ENCODE data around the gene NECTIN1.

Gene NECTIN1, protein sequence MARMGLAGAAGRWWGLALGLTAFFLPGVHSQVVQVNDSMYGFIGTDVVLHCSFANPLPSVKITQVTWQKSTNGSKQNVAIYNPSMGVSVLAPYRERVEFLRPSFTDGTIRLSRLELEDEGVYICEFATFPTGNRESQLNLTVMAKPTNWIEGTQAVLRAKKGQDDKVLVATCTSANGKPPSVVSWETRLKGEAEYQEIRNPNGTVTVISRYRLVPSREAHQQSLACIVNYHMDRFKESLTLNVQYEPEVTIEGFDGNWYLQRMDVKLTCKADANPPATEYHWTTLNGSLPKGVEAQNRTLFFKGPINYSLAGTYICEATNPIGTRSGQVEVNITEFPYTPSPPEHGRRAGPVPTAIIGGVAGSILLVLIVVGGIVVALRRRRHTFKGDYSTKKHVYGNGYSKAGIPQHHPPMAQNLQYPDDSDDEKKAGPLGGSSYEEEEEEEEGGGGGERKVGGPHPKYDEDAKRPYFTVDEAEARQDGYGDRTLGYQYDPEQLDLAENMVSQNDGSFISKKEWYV

DNA sequence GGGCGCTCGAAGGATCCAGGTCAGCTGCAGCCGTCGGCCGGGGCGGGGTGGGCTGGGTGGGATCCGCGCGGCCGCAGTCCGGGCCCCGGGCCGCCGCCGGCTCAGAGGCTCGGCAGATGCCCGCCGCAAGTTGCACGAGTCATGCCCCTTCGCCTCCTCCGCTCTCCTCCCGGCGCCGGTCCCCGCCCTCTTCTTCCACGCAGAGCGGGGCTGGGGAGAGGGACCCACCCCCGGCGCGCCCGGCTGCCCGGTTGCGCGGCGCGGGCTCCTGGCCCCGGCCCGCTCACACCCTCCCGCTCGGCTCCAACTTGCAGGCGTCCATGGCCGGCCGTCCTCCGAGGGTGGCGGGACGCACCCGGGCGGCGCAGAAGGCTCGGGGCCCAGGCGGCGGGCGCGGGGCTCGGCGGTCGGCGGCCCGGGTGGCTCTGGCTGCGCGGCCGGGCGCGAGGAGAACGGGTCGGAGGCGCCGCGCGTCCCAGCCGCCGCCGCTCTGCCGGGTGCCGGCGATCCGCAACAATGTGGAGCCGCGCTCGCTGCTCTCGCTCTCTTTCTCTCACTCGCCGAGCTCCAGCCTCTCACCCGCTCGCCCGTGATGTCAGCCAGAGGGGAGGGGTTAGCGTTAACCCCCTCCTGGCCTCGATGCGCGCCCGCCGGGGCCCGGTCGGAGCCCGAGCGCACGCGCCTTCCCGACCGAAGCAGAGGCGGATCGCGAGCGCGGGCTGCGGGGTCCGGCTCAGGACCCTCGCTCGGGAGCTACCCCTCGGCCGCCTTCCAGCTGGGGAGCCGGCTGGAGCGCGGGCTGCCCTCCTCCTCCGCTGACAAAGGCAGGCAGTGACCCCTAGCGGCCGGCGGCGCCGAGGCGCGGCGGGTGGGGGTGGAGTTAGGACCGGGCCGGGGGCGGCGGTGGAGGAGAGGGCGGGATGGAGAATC is at the start of gene NECTIN1:
Gene NECTIN1 (minus strand): TSS at position 550 of the 930 bp plus-strand sequence. CDS start 647 bp downstream, outside the sequence.
- DNase-seq: peak; percentile 88

DNA sequence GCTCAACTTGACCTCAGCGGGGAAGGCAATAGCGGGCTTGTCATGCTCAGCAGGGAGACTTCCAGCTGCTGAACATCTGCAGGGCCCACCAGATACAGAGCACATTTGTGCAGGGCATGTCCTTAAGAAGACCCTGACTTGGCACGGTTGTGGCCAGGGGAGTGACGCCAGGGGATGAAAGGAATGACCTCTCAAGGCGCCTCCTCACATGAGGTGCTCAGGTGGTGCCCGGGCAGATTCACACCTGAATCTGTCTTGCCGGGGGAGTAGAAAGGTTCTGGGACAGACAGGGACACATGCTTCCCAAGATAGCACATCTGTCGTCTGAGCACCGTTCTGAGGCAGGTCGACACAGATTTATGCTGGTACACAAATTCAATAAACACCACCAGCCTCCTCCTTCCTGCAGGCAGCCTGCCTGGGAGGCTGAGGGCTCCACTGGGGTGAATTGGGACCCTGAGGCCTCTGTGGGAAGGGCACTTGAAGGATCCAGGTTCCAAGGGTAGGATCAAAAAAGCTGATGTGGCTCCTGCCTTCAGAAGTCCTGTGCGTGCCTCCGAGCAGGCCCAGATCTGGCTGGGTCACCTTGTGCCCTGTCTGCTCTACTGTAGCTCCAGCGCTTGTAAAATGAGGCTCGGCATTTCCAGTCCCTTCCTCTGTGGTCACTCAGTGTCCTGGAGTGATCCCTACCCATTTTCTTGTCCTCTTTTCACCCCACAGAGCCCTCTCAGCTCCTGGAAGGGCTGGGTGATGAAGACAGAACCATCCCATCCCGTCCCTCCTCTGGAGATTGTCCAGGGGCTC is 49.6 kb upstream of the NECTIN1 start:
- no peak for DNase-seq

DNA sequence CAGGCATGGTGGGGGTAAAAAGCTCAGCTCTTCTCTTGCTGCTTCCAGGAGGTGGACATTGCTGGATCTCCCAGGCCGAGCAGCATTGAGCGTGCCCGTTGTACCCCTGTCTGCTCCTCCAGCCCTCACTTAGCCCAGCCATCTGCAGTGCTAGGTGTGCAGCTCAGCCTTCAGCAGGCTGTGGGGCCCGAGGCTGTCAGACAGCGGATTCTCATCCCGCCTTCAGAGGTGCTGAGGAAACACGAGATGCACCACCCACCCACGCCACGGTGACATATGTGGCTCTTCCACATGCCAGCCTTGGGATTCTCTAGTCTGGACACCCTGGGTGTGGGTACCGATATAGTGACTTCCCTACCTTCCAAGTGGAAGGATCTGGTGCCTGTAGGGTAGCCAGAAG is 48.9 kb upstream of the NECTIN1 start:
- DNase-seq: no peak

DNA sequence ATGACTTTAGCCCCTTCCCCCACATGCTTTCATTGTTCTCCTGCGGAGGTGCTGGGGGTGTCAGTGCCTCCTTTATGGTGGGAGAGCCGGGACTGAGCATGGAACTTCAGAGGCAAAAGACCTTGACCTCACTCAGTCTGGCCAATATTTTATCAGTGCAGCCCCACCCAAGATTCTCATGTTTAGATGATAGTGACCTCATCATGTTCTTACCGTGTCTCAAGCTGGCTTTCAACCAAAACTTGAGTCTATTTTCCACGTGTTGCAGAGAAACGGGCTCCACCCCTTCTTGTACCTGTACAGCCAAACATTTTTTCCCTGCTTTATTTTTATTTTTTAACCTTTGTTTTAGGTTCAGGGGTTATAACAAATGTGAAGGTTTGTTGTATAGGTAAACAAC is 47.7 kb upstream of the NECTIN1 start:
- no peak for DNase-seq

DNA sequence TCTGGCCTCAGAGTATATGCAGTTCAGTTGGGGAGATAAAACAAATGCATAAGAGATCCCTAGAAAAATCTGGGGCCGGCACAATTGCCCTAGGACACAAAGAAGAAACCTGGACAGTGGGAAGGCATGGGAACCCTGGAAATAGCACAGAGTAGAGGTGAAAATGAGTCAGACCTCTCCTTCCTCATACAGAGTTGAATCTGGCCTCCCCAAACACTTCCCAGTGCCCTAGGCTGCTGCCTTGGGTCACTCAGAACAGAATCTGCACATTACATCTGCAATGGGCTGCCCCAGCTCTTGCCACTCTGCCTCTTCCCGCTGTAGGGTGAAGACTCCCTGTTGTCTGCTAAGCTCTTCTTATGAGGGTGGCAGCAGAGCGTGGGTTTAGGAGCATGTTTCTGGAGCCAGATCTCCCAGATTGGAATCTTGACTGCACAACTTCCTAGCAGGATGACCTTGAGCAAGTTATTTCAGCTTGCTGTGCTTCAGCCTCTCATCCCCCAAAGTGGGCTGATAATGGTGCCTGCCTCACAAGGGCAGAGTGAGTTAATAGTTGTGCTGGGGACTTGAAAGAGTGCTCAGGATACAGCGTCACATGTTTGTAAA is 47.1 kb upstream of the NECTIN1 start:
- DNase-seq: no peak

DNA sequence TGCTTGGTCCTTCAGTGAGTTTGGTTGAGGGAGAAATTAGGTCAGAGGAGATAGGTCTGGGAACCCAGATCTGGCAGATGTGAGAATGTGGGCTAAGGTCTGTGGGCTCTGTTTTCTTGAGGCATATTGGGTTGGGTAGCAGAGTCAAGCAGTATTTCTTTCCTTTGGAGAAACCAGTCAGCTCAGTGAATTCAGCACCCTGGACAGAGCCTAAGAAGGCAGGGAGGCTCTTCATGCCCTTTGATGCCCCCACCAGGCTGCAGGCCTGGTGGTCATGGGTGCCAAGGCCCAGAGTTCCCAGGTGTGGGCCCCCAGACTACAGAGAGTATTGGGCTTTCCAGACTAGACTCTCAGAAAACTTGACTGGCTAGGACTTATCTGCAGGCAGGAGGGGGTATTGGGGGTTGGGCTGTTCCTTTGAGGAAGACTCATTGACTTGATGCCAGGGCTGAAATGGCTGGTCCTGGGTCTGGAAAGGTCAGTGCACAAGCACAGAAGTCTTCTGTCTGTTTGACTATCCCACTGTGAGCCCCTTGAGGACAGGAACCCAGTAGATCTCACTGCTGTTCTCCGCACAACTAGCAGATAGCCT is 45.3 kb upstream of the NECTIN1 start:
- no peak for DNase-seq

DNA sequence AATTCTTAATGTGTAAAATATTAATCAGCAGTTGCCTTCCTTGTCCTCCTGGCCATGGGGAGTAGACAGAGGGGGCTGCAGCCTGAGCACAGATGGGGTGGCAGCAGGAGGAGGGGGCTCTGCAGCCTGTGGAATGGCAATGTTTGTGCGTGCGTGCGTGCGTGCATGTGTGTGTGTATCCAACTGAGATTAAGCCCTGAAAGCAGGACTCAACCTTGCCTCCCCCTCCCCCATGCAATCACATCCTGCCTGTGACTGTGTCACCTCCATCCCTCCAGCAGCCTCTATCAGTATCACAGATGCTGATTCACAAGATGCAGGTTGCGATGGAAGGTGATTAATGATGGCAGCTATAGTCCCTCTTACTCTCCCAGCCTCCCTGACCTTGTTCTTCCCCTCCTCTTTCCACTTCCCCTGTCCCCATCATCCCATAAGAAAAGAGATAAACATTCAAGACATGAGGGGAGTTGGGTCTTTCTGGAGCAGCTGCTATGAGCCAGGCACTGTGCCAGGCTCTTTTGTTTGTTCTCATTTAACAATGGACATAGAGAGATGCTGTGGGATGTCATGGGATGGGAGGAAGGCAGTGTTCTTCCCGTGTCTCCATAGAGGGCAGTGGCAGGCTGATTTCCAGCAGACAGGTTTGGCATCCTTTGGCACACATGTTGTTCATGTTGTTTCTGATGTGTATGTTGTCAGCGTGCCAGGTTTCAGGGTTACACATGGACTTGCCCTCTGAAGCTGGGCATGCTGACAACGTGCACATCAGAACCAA is 43.8 kb upstream of the NECTIN1 start:
- DNase-seq: no peak

DNA sequence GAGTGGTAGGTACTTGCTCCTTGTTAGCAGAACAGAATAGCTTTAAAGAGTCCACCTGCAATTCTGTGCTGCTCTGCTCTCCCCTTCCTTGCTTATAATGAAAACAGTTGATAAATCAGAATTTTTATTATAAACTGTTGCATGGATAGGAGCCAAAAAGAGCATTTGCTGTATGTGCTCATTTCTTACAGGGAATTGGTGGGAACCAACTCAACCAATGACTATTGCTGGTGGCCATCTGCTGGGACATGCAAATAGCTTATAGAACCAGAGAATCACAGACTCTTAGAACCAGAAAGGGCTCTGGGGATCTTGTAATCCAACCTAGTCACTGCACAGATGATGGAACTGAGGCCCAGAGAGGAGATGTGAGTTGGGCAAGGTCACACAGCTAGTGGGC is 43.1 kb upstream of the NECTIN1 start:
- DNase-seq: no peak

DNA sequence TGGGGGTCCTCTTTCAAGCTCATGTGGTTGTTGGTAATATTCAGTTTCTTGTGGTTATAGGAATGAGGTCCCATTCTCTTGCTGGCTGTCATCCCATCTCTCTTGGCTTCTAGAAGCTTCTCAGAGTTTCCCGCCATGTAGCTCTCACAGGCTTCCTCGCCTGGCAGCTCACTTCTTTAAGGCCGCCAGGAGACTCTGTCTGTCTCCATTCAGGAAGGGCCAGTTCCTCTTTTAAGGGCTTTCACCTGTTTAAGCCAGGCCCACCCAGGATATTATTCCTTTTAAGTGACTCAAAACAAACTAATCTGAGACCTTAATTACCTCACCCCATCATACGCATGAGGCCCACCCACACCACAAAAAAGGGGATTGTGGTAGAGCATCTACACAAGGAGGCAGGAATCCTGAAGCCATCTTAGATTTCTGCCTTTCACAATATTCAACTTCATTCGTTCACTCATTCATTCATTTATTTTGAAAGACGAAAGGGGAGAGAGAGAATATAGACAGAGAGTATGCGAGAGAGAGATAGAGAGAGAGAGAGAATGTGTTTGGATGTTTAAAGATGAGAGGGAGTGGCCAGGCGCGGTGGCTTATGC is 42.3 kb upstream of the NECTIN1 start:
- no peak for DNase-seq

DNA sequence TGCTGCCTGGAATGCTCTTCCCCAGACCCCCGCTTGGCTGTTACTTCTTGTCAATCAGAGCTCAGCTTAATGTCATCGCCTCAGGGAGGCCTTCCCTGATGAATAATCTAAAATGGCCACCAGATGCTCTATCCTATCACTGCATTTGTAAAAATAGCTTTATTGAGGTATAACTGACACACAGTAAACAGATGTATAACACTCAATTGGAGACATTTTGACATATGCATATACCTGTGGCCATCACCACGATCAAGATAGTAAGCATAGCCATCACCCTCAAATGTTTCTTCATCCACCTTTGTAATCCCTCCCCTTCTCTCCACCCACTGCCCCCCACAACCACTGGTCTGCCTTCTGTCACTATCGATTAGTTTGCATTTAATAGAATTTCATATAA is 36.6 kb upstream of the NECTIN1 start:
- DNase-seq: no peak

DNA sequence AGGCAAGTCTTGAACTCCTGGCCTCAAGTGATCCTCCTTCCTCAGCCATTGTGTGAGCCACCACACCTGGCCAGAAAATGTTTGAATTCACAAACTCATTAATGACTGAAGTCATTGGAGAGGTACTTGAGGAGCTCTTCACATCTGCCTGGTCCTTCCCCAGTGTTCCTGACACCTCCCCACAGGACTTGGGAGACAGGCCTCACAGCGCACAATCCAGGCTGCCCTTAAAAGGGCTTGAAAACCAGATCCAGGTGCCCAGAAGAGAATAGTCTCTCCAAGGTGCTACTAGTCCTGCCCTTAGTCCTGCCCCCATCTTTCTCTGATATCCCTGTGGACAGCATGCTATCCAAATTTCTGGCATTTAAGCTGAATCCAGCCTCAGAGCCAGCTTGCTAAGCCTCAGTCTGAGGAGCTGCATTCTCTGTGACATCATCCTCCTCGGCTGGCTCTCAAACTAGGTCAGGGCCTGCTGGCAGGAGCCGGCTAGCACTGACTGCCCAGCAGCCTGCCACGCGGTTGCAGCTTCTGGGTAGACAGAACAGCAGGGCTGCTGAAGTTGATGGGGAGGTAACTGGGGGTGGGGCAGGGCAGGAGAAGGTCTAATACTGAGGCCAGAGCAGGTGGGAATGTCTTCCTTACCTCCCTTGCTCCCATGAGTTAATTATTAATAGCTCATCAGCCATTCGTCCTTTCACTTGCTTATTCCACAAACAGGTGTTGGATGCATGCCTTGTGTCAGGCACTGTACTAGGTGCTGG is 35.3 kb upstream of the NECTIN1 start:
- no peak for DNase-seq

DNA sequence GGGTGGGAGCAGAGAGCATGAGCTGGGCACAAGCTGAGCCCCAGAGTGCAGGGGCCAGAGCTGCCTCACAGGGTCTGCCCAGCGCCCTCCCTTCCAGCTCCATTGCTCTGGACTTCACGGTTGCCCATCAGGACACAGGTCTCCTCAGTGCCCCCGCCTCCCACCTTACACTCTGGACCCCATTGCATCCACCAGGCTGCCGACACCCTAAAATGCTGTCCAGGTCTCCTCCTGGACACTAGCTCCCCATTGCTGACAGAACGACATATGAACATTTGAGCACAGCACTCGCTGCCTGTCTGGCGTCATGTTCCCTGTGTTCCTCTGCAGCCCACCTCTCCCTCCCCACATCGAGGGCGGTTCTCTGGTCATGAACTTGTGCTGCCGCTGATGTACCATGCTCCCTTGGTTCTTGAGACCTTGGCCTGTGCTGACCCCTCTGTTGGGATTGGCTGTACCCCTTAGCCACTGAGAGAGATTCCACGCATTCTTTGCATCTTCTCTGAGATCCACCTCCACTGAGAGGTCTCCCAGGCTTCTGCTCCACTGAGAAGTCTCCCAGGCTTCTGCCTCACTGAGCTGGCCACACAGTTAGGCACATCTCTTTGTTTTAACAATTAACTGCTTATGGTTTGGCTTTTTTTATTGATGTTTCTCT is 34.2 kb upstream of the NECTIN1 start:
- no peak for DNase-seq

DNA sequence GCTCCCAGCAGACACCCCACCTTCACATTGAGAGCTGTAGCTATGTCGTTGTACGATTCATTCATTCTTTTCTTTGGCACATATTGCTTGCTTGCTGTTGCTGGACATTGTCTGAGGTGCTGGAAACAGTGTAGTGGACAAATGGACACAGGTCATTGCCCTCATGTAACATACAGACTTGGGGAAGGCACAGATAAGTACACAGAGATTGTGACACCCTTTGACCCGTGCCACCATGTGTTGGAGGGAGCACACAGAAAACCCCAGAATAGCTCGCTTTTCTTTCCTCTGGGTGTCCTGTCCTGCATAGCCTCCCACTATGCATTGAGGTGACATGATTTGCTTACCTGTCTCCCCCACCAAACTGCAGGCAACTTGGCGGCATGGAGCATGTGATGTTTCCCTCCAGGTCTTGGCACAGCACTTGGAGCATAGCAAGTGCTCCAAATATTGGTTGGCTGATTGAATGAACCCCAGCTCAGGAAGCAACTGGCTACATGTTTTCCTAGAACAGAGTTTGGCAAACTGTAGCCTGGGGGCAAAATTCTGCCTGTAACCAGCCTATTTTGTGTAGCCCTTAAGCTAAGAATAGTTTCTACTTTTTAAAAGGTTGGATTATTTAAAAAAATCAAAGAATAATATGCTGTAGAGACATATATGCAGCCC is 30.9 kb upstream of the NECTIN1 start:
- DNase-seq: no peak

DNA sequence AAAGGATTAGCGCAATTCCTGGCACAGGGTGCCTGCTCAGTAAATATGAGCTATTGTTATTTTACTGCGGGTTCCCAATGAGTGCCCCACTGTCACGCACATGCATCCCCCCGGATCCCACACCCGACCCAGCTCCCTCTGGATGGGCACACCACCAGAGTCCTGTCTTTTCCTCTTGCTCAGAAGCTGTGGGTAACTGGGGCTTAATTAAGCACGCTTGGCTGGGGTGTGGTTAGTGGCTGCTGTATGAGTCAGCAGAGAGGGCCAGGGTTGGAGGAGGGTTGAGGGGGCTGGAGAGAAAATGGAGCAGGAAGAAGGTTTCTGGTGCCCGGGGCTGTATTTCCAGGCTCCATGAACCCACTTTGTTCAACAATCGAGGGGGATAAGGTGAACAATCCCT is 30.3 kb upstream of the NECTIN1 start:
- no peak for DNase-seq

DNA sequence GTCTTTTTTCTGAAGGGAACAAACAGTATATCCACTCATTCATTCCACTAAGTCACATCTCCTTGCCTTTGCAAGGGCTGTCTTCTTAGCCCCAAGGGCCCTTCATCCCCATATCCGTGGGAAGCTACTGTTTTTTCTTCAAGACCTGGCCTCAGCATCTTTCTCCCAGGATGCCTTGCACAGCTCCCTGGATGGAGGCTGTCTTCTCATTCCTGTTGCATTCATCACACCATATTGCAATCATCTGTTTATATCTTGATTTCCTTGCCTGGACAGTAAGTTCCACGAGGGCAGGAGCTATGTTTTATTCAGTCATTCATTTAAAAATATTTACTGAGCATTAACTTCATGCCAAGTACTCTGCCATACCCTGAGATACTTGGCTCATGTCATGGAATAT is 29.3 kb upstream of the NECTIN1 start:
- no peak for DNase-seq

DNA sequence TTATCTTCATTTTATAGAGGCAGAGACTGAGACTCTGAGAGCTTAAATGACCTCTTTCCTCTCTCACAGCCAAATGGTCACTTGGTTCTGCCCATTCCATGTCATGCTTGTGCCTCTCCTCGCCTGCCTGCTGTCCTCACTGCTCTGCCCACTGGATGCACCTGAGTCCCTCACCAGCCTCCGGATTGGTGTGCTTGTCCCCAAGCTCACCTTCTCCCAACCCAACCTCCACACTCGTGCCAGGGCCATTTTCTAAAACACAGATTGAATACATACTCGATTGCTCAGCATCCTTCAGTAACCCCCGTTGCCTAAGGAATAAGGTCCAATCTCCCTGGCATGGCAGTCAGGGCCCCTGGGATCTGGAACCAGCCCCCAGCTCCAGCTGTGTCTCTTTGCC is 28.4 kb upstream of the NECTIN1 start:
- no peak for DNase-seq

DNA sequence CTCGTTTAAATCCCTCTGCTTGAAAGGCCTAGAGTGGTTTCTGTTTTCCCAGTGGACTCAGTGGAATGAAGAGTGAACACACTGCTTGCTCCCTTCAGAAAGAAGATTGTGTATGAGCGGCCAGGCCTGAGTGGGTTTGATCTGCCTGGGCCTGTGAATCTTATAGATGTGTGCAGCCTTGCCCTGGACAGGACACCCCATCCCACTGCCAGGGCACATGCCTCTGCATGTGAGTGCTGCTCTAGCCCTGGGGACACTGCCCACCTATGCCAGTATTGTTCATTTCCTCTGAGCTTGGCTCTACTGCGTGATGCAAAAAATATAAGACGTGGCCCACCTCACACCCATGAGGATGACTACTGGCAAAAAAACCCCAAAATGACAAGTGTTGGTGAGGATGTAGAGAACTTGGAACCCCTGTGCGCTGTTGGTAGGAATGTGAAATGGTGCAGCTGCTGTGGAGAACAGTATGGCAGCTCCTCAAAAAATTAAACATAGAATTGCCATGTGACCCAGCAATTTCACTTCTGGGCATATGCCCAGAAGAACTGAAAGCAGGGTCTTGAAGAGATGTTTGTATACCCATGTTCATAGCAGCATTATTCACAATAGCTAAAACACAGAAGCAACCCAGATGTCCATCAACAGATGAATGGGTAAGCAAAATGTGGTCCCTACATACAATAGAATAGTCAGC is 27.3 kb upstream of the NECTIN1 start:
- no peak for DNase-seq
